H1 (cell line): ENCODE data around the gene ATOH8. TPM values are rescaled to one million over a fixed set of nuclear protein-coding genes. Genes with fewer than 3 reads are reported as not detected.

Source experiments
- EP300 ChIP-seq, 2 experiments: IDR thresholded peaks; 1 replicate in 1 of 2; 2 replicates in 1 of 2; pipeline ENCODE4 v1.6.1; 2011 to 2012; ENCODE audit warnings: low read depth in 2 of 2, low read length in 2 of 2, mild to moderate bottlenecking in 2 of 2, borderline replicate concordance in 1 of 2, inconsistent platforms in 1 of 2, moderate library complexity in 1 of 2
- RNF2 ChIP-seq: fragments of 200-900, 300-1000 bp; sonication (generic); IDR thresholded peaks from 2 replicates; pipeline ENCODE4 v1.7.1; 2016; ENCODE audit warnings: borderline replicate concordance, low read depth, mild to moderate bottlenecking, antibody characterized with exemption, low read length; ENCODE audit not compliant: poor library complexity, severe bottlenecking; ENCODE audit errors: missing control alignments
- SIX5 ChIP-seq: IDR thresholded peaks from 2 replicates; pipeline ENCODE4 v1.6.1; 2011; ENCODE audit warnings: mild to moderate bottlenecking, low read depth, low read length
- TBP ChIP-seq: IDR thresholded peaks from 2 replicates; pipeline ENCODE4 v1.6.1; 2011; ENCODE audit warnings: low read depth, low read length, improper control_type of control experiment
- polyA plus RNA-seq, 7 experiments: library from polyadenylated mRNA; depleted of rRNA in 3 of 7; stranded (reverse) in 5 of 7; unstranded in 2 of 7; fragments of >200 nt in 5 of 7; fragments of 200-250 nt in 2 of 7; gene quantifications; 1 replicate in 5 of 7; 2 replicates in 1 of 7; 4 replicates in 1 of 7; pipeline versions ENCODE4 v1.2.1 to v1.2.3, GENCODE V29; 2011 to 2013; ENCODE audit warnings: missing spikeins in 2 of 7, mixed read lengths in 2 of 7
- total RNA-seq: library from RNA; stranded (reverse); fragmentation: NEBNext Ultra II Directional; extraction: Animal tissue kit (Norgen Biotek cat#: 25700); gene quantifications from 2 replicates; pipeline ENCODE4 v1.2.1, GENCODE V29; 2021

Gene ATOH8
- total and polyA plus RNA-seq, 2 of the 8 experiments (the other 6 are each of a cell fraction or from before 2014, with no cell fraction given), result 0.50 to 0.53 TPM

DNA sequence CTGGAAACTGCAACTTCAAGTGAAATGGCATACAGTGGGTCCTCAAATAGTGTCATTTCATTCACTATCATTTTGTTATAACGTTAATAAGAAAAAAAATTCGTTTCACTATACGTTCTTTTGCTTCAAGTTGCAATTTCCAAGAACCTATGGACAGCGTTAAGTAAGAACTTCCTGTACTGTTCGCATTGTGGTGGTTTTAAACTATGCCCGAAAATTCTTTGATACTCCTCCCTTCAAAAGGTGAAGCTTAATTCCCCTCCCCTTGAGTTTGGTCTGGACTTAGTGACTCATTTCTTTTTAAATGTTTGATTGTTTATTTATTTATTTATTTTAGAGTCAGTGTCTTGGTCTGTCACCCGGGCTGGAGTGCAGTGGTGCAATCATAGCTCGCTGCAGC, 39.0 kb upstream of the ATOH8 start (continued):
- TF ChIP-seq RNF2 (no peak), TBP (no peak), SIX5 (no peak), EP300 (IDR thresholded peaks at IDR 0.05; ENCODE audit: borderline replicate concordance in 1 of 2, low read depth in 2 of 2, low read length in 2 of 2) (no peak)
